Measurements from ENCODE around the gene SGMS1.
"Not testable (repeated sequence)": the region's sequence is repeated elsewhere in the genome, so short reads cannot be mapped to it uniquely, and the experiment has no call there.

GRCh38 chr10:50364730-50365129 is 259.0 kb downstream of the SGMS1 start:
- TF ChIP-seq, protein P1, sequence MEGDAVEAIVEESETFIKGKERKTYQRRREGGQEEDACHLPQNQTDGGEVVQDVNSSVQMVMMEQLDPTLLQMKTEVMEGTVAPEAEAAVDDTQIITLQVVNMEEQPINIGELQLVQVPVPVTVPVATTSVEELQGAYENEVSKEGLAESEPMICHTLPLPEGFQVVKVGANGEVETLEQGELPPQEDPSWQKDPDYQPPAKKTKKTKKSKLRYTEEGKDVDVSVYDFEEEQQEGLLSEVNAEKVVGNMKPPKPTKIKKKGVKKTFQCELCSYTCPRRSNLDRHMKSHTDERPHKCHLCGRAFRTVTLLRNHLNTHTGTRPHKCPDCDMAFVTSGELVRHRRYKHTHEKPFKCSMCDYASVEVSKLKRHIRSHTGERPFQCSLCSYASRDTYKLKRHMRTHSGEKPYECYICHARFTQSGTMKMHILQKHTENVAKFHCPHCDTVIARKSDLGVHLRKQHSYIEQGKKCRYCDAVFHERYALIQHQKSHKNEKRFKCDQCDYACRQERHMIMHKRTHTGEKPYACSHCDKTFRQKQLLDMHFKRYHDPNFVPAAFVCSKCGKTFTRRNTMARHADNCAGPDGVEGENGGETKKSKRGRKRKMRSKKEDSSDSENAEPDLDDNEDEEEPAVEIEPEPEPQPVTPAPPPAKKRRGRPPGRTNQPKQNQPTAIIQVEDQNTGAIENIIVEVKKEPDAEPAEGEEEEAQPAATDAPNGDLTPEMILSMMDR (IDR thresholded peaks at IDR 0.05; ENCODE audit: low read depth, low read length) = not testable (repeated sequence)
- TF ChIP-seq EZH2phosphoT487 (IDR thresholded peaks at IDR 0.05; ENCODE audit: low read depth) = not testable (repeated sequence)
